Esophagus muscularis mucosa (tissue), 4 donors: ENCODE measurements around the gene TSPO. TPM values are rescaled to one million over a fixed set of nuclear protein-coding genes. Genes with fewer than 3 reads are reported as not detected.

ENCODE experiments used
- DNase-seq: peaks from one replicate; pipeline ENCODE4 v3.0.0-alpha.2; 2017; ENCODE audit errors: extremely low spot score
- H3K27ac ChIP-seq, 4 donors: fragments of 200-600 bp; sonication (generic); replicated peaks in 1 of 4; 1 replicate in 3 of 4; 2 replicates in 1 of 4; pipeline ENCODE4 v1.5.1; 2016 to 2019; ENCODE audit warnings: mild to moderate bottlenecking in 1 of 4
- H3K27me3 ChIP-seq, 4 donors: fragments of 200-600 bp; sonication (generic); one replicate each; pipeline versions ENCODE4 v1.5.1 to v1.6.0; 2016 to 2019
- H3K36me3 ChIP-seq, 4 donors: fragments of 200-600 bp; sonication (generic); one replicate each; pipeline ENCODE4 v1.5.1; 2016 to 2019
- H3K4me1 ChIP-seq, 4 donors: fragments of 200-600 bp; sonication (generic); one replicate each; pipeline ENCODE4 v1.5.1; 2016 to 2019
- H3K4me3 ChIP-seq, 4 donors: fragments of 200-600 bp; sonication (generic); 1 replicate in 2 of 4; 2 replicates in 2 of 4; pipeline ENCODE4 v1.5.1; 2016 to 2019; ENCODE audit warnings: mild to moderate bottlenecking in 4 of 4, moderate library complexity in 1 of 4
- H3K9me3 ChIP-seq, 4 donors: fragments of 200-600 bp; sonication (generic); 1 replicate in 3 of 4; 2 replicates in 1 of 4; pipeline ENCODE4 v1.5.1; 2016 to 2019
- CTCF ChIP-seq, 3 experiments: fragments of 200-600 bp in 2 of 3; fragments of 450-650 bp in 1 of 3; sonication (generic) in 2 of 3; IDR thresholded peaks; one replicate each; pipeline ENCODE4 v1.5.1; 2017 to 2019; ENCODE audit warnings: antibody characterized with exemption in 3 of 3, mild to moderate bottlenecking in 2 of 3, moderate library complexity in 1 of 3
- EP300 ChIP-seq: sonication (generic); formaldehyde crosslinking; IDR thresholded peaks from one replicate; pipeline ENCODE4 v1.6.1; 2017; ENCODE audit warnings: antibody characterized with exemption
- POLR2A ChIP-seq: fragments of 450-650 bp; IDR thresholded peaks from one replicate; pipeline ENCODE4 v1.6.1; 2017; ENCODE audit warnings: antibody characterized with exemption, moderate library complexity, mild to moderate bottlenecking, low read depth
- POLR2AphosphoS5 ChIP-seq, 2 donors: sonication (generic); formaldehyde crosslinking; IDR thresholded peaks; one replicate each; pipeline ENCODE4 v1.6.1; 2017; ENCODE audit warnings: antibody characterized with exemption in 2 of 2
- WGBS: methylation state at CpG from one replicate; pipeline ENCODE4 v1.1.5; 2018; 5-methylcytosine and 5-hydroxymethylcytosine counted together
- intact Hi-C: fragments of 100-400 bp; cut with DNase I; formaldehyde crosslinking; loops from one replicate; pipeline ENCODE4 v1.15.1; 2023
- total RNA-seq, 4 donors: library from RNA; depleted of rRNA; stranded (reverse); fragments of >200 nt; gene quantifications; one replicate each; pipeline versions ENCODE4 v1.1.0 to v1.2.1, GENCODE V29; 2016

Gene TSPO
- total RNA-seq, 4 donors from 2014 or later: 172 to 191 (median 182) TPM

GRCh38 chr22:43186272-43187170, 35.2 kb downstream of the TSPO start, which contains the start of gene TTLL12:
TTLL12 (minus strand) TSS chr22:43187134; CDS start chr22:43187069, 65 bp downstream.
- WGBS: 1% methylated on average over 37 of the region's 87 CpGs
- intact Hi-C loops: no loop called here

GRCh38 chr22:43187171-43188099, 36.1 kb downstream of the TSPO start:
- intact Hi-C loops: no loop called here
- peak overlapping the region; percentile 81 to 93 (median 85) for H3K27ac ChIP-seq
- DNase-seq: peak; percentile 97
- H3K27me3 ChIP-seq: no peaks in the 10 kb centered on the region
- peaks cover 16 to 37% (median 25%) of the 10 kb centered on the region in 4 donors for H3K4me1 ChIP-seq
- TF ChIP-seq CTCF (IDR thresholded peaks at IDR 0.05) (peak; percentile 77 to 85 (median 78)), POLR2AphosphoS5 (IDR thresholded peaks at IDR 0.05) (peak; percentile 86 to 91), POLR2A (no peak)
- peaks cover 0 to 5% (median 2%) of the 10 kb centered on the region in 4 donors for H3K36me3 ChIP-seq
- H3K4me3 ChIP-seq: peak overlapping the region; percentile 81 to 90 (median 83)
- no peaks in the 10 kb centered on the region for H3K9me3 ChIP-seq
- WGBS: 33% methylated on average over 11 of the region's 86 CpGs

More at GRCh38 chr22:43186272-43187170, 35.2 kb downstream of the TSPO start, which contains the start of gene TTLL12:
- TF ChIP-seq EP300 (no peak), POLR2A (no peak)
- Histone ChIP-seq H3K27me3 (no peaks in the 10 kb centered on the region), H3K36me3 (peaks cover 0 to 14% (median 7%) of the 10 kb centered on the region in 4 donors), H3K4me1 (peaks cover 16 to 37% (median 25%) of the 10 kb centered on the region in 4 donors), H3K27ac (peak within 1 kb of the TSS; percentile 85 to 94 (median 87)), H3K9me3 (no peaks in the 10 kb centered on the region), H3K4me3 (peak within 1 kb of the TSS; percentile 81 to 90 (median 83))
- DNase-seq: no peak

GRCh38 chr22:43188829-43189545, 37.6 kb downstream of the TSPO start:
- DNase-seq: no peak
- intact Hi-C loops: no loop called here
- Histone ChIP-seq H3K27ac (no peak overlapping the region), H3K27me3 (no peaks in the 10 kb centered on the region), H3K36me3 (no peaks in the 10 kb centered on the region), H3K4me1 (peaks cover 16 to 35% (median 25%) of the 10 kb centered on the region in 4 donors), H3K4me3 (no peak overlapping the region), H3K9me3 (no peaks in the 10 kb centered on the region)
- TF ChIP-seq CTCF (IDR thresholded peaks at IDR 0.05) (no peak), EP300 (no peak), POLR2AphosphoS5 (IDR thresholded peaks at IDR 0.05) (no peak), POLR2A (no peak)
- 90% methylated on average over 5 of the region's 5 CpGs for WGBS

- DNase-seq: no peak
- H3K27ac ChIP-seq: no peak overlapping the region
- no peak for TF ChIP-seq EP300
- TF ChIP-seq CTCF (IDR thresholded peaks at IDR 0.05): no peak
- TF ChIP-seq POLR2A: no peak
- TF ChIP-seq POLR2AphosphoS5 (IDR thresholded peaks at IDR 0.05): no peak
- no peak overlapping the region for H3K4me3 ChIP-seq
- no peaks in the 10 kb centered on the region for H3K9me3 ChIP-seq
- no peaks in the 10 kb centered on the region for H3K36me3 ChIP-seq
- peaks cover 0 to 7% (median 0%) of the 10 kb centered on the region in 4 donors for H3K27me3 ChIP-seq
- intact Hi-C loops: no loop called here
- H3K4me1 ChIP-seq: peaks cover 4 to 7% (median 6%) of the 10 kb centered on the region in 4 donors
These were observed 40.5 kb downstream of the TSPO start for GRCh38 chr22:43191831-43192230.
